Renal pelvis (tissue), 4 donors: ENCODE results near the gene MT1M. TPM values are rescaled to one million over a fixed set of nuclear protein-coding genes. Genes with fewer than 3 reads are reported as not detected.
"Not testable (repeated sequence)": the region's sequence is repeated elsewhere in the genome, so short reads cannot be mapped to it uniquely, and the experiment has no call there.

Source experiments
- DNase-seq: peaks from one replicate; pipeline ENCODE4 v3.0.0-alpha.2; 2013
- polyA plus RNA-seq, 3 donors: library from polyadenylated mRNA; unstranded; fragments of 120-200 nt; gene quantifications; one replicate each; pipeline ENCODE4 v1.2.1, GENCODE V29; 2013; ENCODE audit not compliant: insufficient read length in 3 of 3

MT1M gene
- polyA plus RNA-seq, 3 donors = 0.26 TPM; not detected in 2

- peak; percentile 90 for DNase-seq
These were observed 24.2 kb upstream of the MT1M start, which contains the start of gene MT2A for GRCh38 chr16:56608043-56608875. Gene MT2A, plus strand, starts transcription at chr16:56608584. Its CDS starts 72 bp downstream, at chr16:56608656.

- no peak for DNase-seq
These were observed 23.5 kb upstream of the MT1M start for GRCh38 chr16:56608876-56609462.

DNA sequence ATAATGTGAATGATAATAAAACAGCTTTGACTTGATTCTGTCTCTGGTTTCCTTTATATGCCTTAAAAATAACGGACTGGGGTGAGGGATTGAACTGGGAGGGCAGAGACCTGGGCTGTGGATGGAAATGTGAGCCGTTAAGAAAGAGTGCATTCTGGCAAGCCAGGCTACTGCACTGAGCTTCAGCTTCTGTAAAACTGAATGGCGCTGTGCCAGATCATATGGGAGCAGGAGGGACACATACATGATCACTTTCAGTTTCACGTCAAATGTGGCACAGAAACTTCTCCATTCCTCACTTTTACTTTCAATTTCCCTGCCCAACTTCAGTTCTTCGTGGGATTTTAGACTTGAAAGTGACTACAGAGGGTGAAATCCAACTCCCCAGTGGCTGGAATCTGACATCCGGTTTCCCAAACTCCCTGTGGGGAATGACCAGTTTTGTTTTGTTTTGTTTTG lies 23.0 kb upstream of the MT1M start:
- DNase-seq = peak; percentile 79

- DNase-seq = no peak
These were observed 22.3 kb upstream of the MT1M start for GRCh38 chr16:56610017-56610608.

GRCh38 chr16:56610609-56611111 lies 21.8 kb upstream of the MT1M start:
- DNase-seq = no peak

DNA sequence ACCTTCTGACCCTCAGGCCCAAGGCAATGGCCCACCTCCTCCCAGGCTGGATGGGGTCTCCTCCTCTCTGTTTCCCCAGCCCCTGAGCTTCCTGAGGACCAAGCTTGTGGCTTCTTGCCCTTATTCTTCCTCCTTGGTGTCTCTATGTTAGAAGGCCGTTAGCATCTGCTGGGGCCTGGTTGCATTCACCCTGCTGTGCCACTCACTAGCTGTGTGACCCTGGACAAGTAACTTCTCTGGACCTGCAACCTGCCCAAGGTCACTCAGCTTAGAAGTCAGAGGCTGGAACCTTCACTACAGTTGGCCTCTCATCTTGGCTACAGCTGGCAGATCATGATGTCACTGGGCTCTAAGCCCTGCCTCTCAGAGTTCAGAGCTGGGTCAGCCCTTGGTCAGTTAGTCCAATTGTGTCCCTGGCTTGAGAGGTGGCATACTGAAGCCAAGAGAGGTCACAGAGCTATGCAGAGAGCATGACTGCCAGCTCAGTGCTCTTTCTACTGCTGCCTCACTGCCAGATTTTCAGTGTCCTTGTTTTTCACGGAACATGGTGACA lies 21.1 kb upstream of the MT1M start:
- DNase-seq = no peak

DNA sequence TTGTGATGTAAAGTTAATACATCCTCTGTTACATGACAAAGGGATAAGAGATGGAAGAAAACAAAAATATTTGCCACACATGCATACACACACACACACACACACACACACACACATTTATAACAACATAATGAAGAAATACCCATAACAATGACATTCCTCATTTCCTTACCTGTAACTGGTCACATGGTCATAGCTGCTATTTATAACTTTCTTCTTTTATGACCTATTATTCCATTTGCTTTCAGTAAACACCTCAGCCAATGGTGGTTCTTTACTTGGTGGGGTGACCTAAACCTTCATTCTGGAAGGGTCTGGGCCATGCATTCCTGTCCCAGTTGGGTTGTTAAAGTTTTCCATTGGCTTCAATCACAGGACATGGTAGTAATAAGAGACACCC lies 18.8 kb upstream of the MT1M start:
- DNase-seq = no peak

DNA sequence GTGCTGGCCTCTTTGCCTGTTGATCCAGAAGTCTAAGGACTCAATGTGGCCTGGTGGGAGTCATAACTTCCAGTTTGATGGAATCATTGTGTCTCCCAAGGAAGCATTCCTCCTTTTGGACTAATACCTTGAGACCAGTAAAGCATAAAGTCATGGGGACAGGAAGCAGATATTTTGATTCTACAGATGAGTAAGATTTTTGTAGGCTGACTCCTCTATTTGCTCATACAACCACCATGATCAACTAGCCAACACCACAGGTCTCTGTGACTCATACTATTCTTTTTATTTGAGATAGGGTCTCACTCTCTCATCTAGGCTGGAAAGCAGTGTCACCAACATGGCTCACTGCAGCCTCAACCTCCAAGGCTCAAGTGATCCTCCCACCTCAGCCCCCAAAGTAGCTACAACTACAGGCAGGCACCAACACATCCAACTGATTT lies 17.9 kb upstream of the MT1M start:
- no peak for DNase-seq

GRCh38 chr16:56615353-56615752 lies 17.1 kb upstream of the MT1M start:
- no peak for DNase-seq

GRCh38 chr16:56616608-56617211 lies 15.7 kb upstream of the MT1M start:
- DNase-seq = no peak

DNA sequence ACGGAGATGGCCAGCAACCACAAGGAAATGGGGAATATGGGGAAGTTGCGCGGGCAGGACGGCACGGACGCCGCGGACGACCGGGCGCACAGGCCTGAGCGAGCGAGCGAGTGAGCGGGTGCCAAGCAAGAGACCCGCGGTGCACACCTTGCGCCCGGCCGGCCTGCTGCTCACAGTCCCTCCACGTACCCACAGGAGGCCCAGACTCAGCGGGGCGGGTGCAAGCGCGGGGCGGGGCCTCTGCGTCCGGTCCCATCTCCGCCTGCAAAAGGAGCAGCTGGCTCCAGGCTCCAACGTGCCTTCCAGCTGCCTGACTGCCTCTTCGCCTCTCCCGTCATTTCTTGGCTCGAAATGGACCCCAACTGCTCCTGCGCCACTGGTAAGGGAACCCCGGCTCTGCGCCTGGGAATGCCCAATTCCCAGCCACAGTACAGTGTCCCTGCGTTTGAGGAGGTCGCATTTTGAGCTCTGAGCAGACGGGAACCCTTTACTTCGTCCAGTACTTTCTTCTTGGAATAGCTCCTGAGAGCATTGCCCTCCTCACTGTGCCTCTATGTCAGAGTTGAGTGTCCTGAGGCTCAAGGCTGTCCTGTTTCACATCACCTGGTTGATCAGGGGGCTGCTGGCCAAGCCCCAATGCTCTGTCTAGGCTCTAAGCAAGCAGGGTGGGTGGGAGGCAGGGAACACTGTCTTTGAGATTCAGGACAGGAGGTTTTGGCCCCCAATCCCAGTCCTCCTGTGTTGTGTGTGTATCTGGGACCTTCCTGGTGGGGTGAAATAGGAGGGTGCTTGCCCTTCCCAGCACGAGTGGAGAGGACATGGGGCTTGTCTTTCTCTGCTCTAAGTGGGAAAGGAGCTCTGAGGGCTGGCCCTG lies 15.0 kb upstream of the MT1M start:
- DNase-seq = no peak

DNA sequence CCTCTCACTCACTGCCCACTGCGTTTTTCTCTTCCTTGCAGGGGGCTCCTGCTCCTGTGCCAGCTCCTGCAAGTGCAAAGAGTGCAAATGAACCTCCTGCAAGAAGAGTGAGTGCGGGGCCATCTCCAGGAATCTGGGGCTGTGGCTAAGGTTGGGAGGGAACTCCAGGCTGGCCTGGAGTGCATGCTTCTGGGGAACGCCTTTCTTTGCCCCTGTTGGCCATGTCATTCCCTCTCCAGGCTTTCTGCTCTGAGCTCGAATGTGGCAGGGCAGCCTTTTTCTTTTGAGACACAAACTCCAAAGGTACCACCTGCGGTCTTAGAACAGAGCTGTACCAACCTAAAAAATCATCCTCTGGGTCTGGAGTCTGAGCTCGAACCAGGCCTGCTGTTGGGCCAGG lies 14.3 kb upstream of the MT1M start:
- DNase-seq = no peak

DNA sequence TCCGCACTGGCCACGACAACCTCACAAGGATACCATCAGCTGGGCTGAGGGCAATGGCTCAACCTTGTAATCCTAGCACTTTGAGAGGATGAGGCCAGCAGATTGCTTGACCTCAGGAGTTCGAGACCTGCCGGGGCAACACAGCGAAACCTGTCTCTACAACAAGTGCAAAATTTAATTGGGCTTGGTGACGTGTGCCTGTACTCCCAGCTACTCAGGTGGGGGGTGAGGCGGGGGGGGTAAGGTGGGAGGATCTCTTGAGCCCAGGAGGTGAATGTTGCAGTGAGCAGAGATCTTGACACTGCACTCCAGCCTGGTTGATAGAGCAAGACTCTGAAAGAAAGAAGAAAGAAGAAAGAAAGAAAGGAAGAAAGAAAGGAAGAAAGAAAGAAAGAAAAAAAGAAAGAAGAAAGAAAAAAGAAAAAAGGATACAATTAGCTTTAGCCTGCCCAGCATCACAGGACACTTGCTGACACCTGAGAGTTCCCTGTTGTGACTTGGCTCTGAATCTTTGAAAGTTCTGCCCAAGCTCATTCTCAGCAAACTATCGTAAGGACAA lies 12.0 kb upstream of the MT1M start:
- DNase-seq = no peak

DNA sequence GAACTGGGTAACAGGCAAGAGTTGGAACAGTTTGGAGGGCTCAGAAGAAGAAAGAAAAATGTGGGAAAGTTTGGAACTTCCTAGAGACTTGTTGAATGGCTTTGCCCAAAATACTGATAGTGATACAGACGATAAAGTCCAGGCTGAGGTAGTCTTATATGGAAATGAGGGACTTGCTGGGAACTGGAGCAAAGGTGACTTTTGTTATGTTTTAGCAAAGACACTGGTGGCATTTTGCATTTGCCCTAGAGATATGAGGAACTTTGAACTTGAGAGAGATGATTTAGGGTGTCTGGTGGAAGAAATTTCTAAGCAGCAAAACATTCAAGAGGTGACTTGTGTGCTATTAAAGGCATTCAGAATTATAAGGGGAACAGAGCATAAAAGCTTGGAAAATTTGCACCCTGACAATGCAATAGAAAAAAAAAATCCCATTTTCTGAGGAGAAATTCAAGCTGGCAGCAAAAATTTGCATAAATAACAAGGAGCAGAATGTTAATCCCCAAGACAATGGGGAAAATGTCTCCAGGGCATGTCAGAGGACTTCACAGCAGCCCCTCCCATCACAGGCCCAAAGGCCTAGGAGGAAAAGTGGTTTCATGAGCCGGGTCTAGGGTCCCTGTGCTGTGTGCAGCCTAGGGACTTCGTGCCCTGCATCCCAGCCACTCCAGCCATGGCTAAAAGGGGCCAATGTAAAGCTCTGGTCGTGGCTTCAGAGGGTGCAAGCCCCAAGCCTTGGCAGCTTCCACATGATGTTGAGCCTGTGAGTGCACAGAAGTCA lies 10.6 kb upstream of the MT1M start:
- not testable (repeated sequence) for DNase-seq

- not testable (repeated sequence) for DNase-seq
These were observed 9.3 kb upstream of the MT1M start for GRCh38 chr16:56623184-56623583.

GRCh38 chr16:56623637-56624036 lies 8.8 kb upstream of the MT1M start:
- no peak for DNase-seq

DNA sequence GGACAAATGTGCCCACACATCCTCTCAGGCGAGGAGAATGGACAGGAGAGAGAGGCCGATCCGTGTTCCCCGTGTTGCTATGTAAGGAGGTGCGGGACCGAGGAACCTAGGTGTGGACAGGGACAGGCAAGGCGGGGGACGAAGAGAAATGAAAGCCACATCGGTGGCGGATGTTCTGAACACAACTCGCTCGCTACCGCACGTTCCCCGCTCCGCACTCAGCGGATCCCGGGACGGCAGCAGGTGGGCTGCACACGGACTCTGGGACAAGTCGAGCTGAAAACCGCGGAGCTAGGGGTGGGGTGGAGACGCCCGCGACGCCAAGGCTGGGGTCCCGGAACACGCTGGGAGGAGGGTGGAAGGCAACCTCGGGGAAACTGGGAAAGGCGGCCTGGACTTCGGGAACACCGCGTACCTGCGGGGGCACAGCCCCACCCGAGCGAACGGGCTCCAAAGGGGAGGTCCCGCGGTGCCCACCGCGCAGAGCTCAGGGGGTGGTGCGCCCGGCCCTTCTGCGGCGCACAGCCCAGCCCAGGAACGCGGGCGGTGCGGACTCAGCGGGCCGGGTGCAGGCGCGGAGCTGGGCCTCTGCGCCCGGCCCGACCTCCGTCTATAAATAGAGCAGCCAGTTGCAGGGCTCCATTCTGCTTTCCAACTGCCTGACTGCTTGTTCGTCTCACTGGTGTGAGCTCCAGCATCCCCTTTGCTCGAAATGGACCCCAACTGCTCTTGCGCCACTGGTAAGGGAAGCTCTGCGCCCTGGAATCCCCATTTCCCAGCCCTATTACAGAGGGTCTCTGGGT lies 7.1 kb upstream of the MT1M start, which contains the start of gene MT1E:
Gene MT1E (plus strand): TSS at position 642 of the 803 bp plus-strand sequence. CDS start 71 bp downstream, at position 713.
- no peak for DNase-seq

- DNase-seq = no peak
These were observed 6.4 kb upstream of the MT1M start for GRCh38 chr16:56625943-56626654.
